SK-N-SH treated with all-trans-retinoic acid at 6 μM for 48 hours (cell line): ENCODE measurements around the gene NPTXR.

Source experiments
- ATAC-seq: fragments of 200-7000 bp; cut with Tn5 transposase; 3 replicates; pipeline ENCODE4 v1.9.1; 2020; ENCODE audit warnings: mild to moderate bottlenecking, moderate library complexity
- ARNTL ChIP-seq: fragments of 450-650 bp; formaldehyde crosslinking; IDR thresholded peaks from 2 replicates; pipeline ENCODE4 v1.5.0; 2020; ENCODE audit warnings: low read depth, mild to moderate bottlenecking, moderate library complexity, borderline replicate concordance
- BACH2 ChIP-seq: fragments of 250-450 bp; sonication (Bioruptor Pico); IDR thresholded peaks from 2 replicates; pipeline ENCODE4 v1.9.0; 2021; ENCODE audit warnings: mild to moderate bottlenecking, borderline replicate concordance
- CSRNP3 ChIP-seq: fragments of 250-450 bp; sonication (Bioruptor Pico); IDR thresholded peaks from 2 replicates; pipeline ENCODE4 v1.5.1; 2021; ENCODE audit warnings: mild to moderate bottlenecking, moderate library complexity
- ESRRG ChIP-seq: fragments of 250-450 bp; sonication (Bioruptor Pico); IDR thresholded peaks from 2 replicates; pipeline ENCODE4 v1.6.1; 2021; ENCODE audit warnings: mild to moderate bottlenecking
- GLIS3 ChIP-seq: fragments of 250-450 bp; sonication (Bioruptor Pico); IDR thresholded peaks from 2 replicates; pipeline ENCODE4 v1.5.0; 2020; ENCODE audit warnings: mild to moderate bottlenecking, moderate library complexity
- ISL1 ChIP-seq: fragments of 250-450 bp; sonication (Bioruptor Pico); IDR thresholded peaks from 2 replicates; pipeline ENCODE4 v2.1.2; 2022; ENCODE audit warnings: mild to moderate bottlenecking, moderate library complexity
- OSR1 ChIP-seq: fragments of 250-450 bp; sonication (Bioruptor Pico); IDR thresholded peaks from 2 replicates; pipeline ENCODE4 v1.8.0; 2022; ENCODE audit warnings: moderate library complexity, mild to moderate bottlenecking, inconsistent platforms
- PATZ1 ChIP-seq: fragments of 250-450 bp; sonication (Bioruptor Pico); IDR thresholded peaks from 2 replicates; pipeline ENCODE4 v1.8.0; 2020; ENCODE audit warnings: mild to moderate bottlenecking, moderate library complexity, borderline replicate concordance
- POU6F1 ChIP-seq: fragments of 250-450 bp; sonication (Bioruptor Pico); IDR thresholded peaks from 2 replicates; pipeline ENCODE4 v1.8.0; 2021; ENCODE audit warnings: low read depth, mild to moderate bottlenecking, moderate library complexity, borderline replicate concordance
- RARB ChIP-seq: fragments of 250-450 bp; sonication (Bioruptor Pico); IDR thresholded peaks from 2 replicates; pipeline ENCODE4 v1.8.0; 2021; ENCODE audit warnings: mild to moderate bottlenecking, moderate library complexity
- SNAI2 ChIP-seq: fragments of 250-450 bp; sonication (Bioruptor Pico); IDR thresholded peaks from 2 replicates; pipeline ENCODE4 v1.5.0; 2020; ENCODE audit warnings: mild to moderate bottlenecking, moderate library complexity
- TCF4 ChIP-seq: fragments of 250-450 bp; sonication (Bioruptor Pico); IDR thresholded peaks from 2 replicates; pipeline ENCODE4 v1.8.0; 2021; ENCODE audit warnings: mild to moderate bottlenecking, moderate library complexity, borderline replicate concordance
- TSHZ2 ChIP-seq: fragments of 250-450 bp; sonication (Bioruptor Pico); IDR thresholded peaks from 2 replicates; pipeline ENCODE4 v1.5.0; 2020; ENCODE audit warnings: mild to moderate bottlenecking, moderate library complexity
- ZC3H10 ChIP-seq: fragments of 250-450 bp; sonication (Bioruptor Pico); IDR thresholded peaks from 2 replicates; pipeline ENCODE4 v1.5.1; 2021; ENCODE audit warnings: mild to moderate bottlenecking, moderate library complexity
- ZFP3 ChIP-seq: fragments of 250-450 bp; sonication (Bioruptor Pico); IDR thresholded peaks from 2 replicates; pipeline ENCODE4 v1.5.0; 2020; ENCODE audit warnings: mild to moderate bottlenecking, moderate library complexity
- ZFP30 ChIP-seq: fragments of 450-650 bp; formaldehyde crosslinking; IDR thresholded peaks from 2 replicates; pipeline ENCODE4 v1.5.0; 2022; ENCODE audit warnings: mild to moderate bottlenecking, moderate library complexity
- ZNF565 ChIP-seq: fragments of 450-650 bp; formaldehyde crosslinking; conservative IDR thresholded peaks from 2 replicates; pipeline ENCODE4 v1.5.0; 2020; ENCODE audit warnings: low read depth, mild to moderate bottlenecking, moderate library complexity
- ZNF8 ChIP-seq: fragments of 450-650 bp; formaldehyde crosslinking; IDR thresholded peaks from 2 replicates; pipeline ENCODE4 v1.5.0; 2020; ENCODE audit warnings: mild to moderate bottlenecking, moderate library complexity

The NPTXR gene

GRCh38 chr22:38845004-38845740 is 1.3 kb upstream of the NPTXR start:
- no peak for TF ChIP-seq GLIS3 (CRISPR knock-in tag)
- no peak for TF ChIP-seq TCF4 (CRISPR knock-in tag)
- TF ChIP-seq ZC3H10: no peak
- no peak for TF ChIP-seq POU6F1 (CRISPR knock-in tag)
- no peak for TF ChIP-seq TSHZ2 (CRISPR knock-in tag)
- no peak for TF ChIP-seq ZFP30
- no peak for TF ChIP-seq PATZ1
- no peak for TF ChIP-seq RARB (CRISPR knock-in tag)
- no peak for TF ChIP-seq ESRRG (CRISPR knock-in tag)
- no peak for ATAC-seq

- ATAC-seq: no peak
- TF ChIP-seq ZFP3 (CRISPR knock-in tag): no peak
- TF ChIP-seq CSRNP3: no peak
- TF ChIP-seq SNAI2 (CRISPR knock-in tag): no peak
- no peak for TF ChIP-seq ZNF8 (CRISPR knock-in tag)
- no peak for TF ChIP-seq ISL1
- TF ChIP-seq ARNTL (CRISPR knock-in tag): no peak
- no peak for TF ChIP-seq TCF4 (CRISPR knock-in tag)
- no peak for TF ChIP-seq POU6F1 (CRISPR knock-in tag)
- TF ChIP-seq PATZ1: no peak
- TF ChIP-seq ZC3H10: no peak
- no peak for TF ChIP-seq RARB (CRISPR knock-in tag)
- no peak for TF ChIP-seq ZNF565 (CRISPR knock-in tag)
- TF ChIP-seq GLIS3 (CRISPR knock-in tag): no peak
- TF ChIP-seq OSR1 (CRISPR knock-in tag): no peak
- no peak for TF ChIP-seq BACH2 (CRISPR knock-in tag)
- no peak for TF ChIP-seq TSHZ2 (CRISPR knock-in tag)
Measured at GRCh38 chr22:38844315-38845003, 631 bp upstream of the NPTXR start.
